VCaP (cell line): Measurements from ENCODE around the gene CNOT8.

Source experiments
- H3K27ac ChIP-seq: fragments of 450-650 bp; 2 replicates; pipeline ENCODE4 v1.5.1; 2017
- CTCF ChIP-seq: fragments of 450-650 bp; conservative IDR thresholded peaks from 2 replicates; pipeline ENCODE4 v1.5.1; 2017; ENCODE audit warnings: mild to moderate bottlenecking, moderate library complexity

Gene CNOT8

GRCh38 chr5:154892369-154892771 lies 33.9 kb downstream of the CNOT8 start:
- no peak for TF ChIP-seq CTCF
- no peak overlapping the region for H3K27ac ChIP-seq

GRCh38 chr5:154893381-154893780 lies 35.0 kb downstream of the CNOT8 start:
- no peak overlapping the region for H3K27ac ChIP-seq
- no peak for TF ChIP-seq CTCF

- TF ChIP-seq CTCF, result no peak
Observed at GRCh38 chr5:154895606-154896561, 37.5 kb downstream of the CNOT8 start.

DNA sequence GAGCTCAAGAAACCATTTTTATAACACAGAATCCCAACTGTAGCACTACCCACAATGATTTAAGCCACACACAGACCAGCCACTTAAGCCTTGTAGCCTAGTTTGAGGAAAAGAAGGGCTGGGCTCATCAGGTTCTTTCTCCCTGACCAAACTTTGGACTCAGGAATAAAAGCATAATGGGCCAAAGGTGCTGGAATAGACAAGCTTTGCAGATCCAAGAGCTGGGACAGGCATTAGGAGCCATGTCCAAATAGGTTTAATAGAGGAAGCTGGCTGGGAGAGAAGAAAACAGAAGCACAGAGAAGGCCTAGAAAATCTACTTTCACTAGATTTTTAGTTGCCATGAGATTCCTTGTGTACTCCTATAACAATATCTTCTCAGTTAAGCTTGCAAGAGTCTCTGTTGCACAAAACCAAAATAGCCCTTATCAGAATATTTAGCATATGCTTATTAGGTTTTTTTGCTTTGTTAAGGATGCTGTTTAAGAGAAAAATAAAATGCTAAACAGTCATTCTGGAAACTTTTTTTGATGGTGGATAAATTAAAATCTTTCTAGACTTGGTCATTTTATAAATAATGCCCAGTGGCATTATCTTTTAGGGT lies 38.2 kb downstream of the CNOT8 start:
- H3K27ac ChIP-seq, result no peak overlapping the region
- no peak for TF ChIP-seq CTCF

More at GRCh38 chr5:154895606-154896561, 37.5 kb downstream of the CNOT8 start:
- H3K27ac ChIP-seq, result no peak overlapping the region

DNA sequence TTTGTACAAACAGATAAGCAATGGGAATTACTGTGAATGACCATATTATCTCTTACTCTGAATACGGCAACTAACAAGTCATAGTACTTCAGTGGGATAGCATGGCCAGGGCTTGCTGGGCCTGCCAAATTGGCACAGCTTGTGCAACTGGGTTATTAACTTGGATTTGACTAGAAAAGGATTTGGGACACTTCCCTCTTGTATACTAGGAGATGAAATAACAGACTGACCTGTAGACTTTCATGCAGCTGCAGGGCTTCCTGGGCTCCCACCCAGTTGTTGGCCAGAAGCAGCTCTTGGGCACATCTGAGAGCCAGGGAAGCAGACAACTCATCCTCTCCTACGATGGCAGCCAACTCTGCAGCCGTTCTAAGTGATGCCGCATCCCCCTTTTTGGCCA lies 39.8 kb downstream of the CNOT8 start:
- H3K27ac ChIP-seq, result no peak overlapping the region
- no peak for TF ChIP-seq CTCF

GRCh38 chr5:154899151-154899816 lies 40.9 kb downstream of the CNOT8 start:
- TF ChIP-seq CTCF, result no peak
- H3K27ac ChIP-seq, result no peak overlapping the region

- TF ChIP-seq CTCF, result no peak
- no peak overlapping the region for H3K27ac ChIP-seq
Observed at GRCh38 chr5:154900066-154900465, 41.6 kb downstream of the CNOT8 start.
